ENCODE measurements around the gene HOXD13. TPM values are rescaled to one million over a fixed set of nuclear protein-coding genes. Genes with fewer than 3 reads are reported as not detected.

Gene HOXD13
- total RNA-seq, 2 experiments from 2014 or later = not detected

DNA sequence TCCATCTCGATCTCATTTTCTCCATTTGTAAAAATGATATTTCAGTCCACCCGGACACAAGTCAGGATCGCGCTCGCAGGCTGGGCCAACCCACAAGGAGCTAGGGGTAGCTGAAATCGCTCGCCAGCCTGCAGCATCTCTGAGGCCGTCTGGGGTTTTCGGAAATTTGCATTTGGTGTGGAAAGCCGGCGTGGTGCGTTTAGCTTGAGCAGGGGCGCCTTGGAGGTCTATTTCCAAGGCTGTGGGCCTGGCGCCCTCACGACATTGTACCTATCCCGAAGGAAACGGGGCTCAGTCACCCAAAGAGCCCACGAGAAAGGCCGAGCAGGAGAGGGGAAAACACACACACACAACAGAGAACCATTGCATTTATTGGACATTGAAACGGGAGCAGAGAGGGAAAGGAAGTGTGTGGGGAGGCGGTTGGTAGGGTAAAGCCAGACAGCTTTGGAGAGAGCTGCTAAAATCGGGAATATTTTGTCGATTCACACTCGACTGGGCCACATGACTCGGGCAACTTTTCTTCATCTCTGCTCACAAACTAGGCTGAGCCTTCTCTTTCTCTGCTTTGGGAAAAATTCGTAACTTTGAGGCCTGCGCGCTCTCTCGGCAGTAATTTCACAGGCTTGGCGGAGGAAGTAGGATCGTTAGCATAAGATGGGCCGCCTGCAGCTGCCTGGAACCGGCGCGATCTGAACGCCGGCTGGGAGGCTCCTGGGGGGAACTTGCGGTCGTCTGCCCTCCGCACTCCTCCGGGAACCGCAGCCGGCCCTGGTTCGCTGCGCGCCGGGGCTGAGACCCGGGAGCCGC, 35.9 kb downstream of the HOXD13 start:
- H3K36me3 Mint-ChIP-seq (ENCODE audit: low read depth) = no peaks in the 10 kb centered on the region
- H3K27ac Mint-ChIP-seq = peak overlapping the region; percentile 32
- H3K9me3 Mint-ChIP-seq = no peaks in the 10 kb centered on the region
- peak overlapping the region; percentile 33 for H3K4me3 Mint-ChIP-seq
- intact Hi-C loops (cut with micrococcal nuclease) = loop anchor here (2.0 kb wide), 1 partner anchor 18 kb away; no protein-coding TSS in a partner anchor
- H3K27me3 Mint-ChIP-seq (ENCODE audit: low read depth) = peaks cover 76% of the 10 kb centered on the region
- DNase-seq = no peak
- CTCF ChIA-PET = interaction anchor here (0.6 to 4.4 kb wide), 16 partner anchors 10 to 1020 kb away, joined by 3 to 54 read pairs (median 6); partner anchors contain the start of gene HOXD4
- H3K4me1 Mint-ChIP-seq (ENCODE audit: low read depth) = peaks cover 24% of the 10 kb centered on the region

DNA sequence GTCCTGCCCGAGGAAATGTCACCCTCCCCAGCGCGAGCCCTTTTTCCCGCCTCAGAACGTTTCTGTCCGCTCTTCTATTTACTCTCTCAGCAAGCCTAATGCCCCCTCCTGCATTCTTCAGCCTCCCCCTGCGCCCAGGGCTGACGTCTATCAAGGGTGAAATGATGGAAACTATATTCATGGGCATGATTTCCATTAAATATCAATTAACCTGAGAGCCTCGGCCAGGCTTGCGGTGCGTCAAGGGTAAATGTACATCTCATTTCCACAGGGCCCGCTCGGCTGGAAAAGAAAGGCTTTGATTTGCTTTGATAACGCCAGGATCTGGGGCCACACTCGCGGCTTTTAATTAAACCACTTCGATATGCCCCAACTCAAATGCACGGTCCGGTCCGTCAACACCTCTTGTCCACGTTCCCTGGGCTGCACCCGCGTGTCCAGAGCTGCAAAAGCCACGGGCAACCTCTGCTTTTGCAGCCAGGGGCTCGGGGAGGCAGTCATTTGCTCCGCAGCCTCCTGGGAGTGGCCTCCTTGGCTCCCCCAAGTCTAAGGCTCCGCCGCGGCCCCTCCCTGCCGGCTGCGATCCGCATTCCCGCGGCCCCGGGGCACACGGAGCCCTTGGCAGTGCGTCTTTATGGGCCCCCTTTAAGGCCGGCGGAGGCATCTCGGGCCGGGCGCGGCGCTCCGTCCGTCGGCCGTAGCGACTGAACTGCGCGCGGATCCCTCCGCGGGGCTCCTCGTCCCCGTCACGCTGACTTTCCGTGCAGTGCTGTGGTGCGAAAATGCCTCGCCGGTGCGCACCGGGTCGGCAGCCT, 36.7 kb downstream of the HOXD13 start, which contains the start of gene HOXD8:
TSS of gene HOXD8 (plus strand) at position 724 of the 815 bp plus-strand sequence. CDS start 662 bp downstream, outside the sequence.
- Mint-ChIP-seq H3K27me3 (ENCODE audit: low read depth) (peaks cover 76% of the 10 kb centered on the region), H3K4me3 (peak within 1 kb of the TSS; percentile 52), H3K4me1 (ENCODE audit: low read depth) (peaks cover 18% of the 10 kb centered on the region), H3K36me3 (ENCODE audit: low read depth) (no peaks in the 10 kb centered on the region), H3K27ac (peak within 1 kb of the TSS; percentile 30), H3K9me3 (no peaks in the 10 kb centered on the region)
- DNase-seq = no peak
- intact Hi-C loops (cut with micrococcal nuclease) = loop anchor here (2.0 kb wide), 1 partner anchor 18 kb away; no protein-coding TSS in a partner anchor
- CTCF ChIA-PET = interaction anchor here (1.0 to 4.4 kb wide), 4 partner anchors 33 to 523 kb away, joined by 3 to 54 read pairs (median 27); no protein-coding TSS in a partner anchor

DNA sequence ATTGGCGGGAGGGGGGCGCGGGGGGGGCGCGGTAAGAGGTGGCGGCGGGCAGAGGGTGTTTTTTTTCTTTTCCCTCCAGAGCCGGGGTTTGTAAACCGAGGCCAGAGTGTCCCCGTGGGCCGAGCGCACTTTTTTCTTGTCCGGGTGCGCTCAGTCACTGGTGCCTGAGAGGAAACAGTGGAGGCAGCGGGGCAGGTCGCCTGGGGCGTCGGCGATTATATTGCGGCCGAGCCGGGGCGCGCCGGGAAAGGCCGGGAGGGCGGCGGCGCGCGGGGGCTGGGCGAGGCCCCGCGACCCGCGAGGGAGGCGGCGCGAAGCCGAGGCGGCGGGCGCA, 37.3 kb downstream of the HOXD13 start:
- peak overlapping the region; percentile 33 for H3K4me3 Mint-ChIP-seq
- DNase-seq = no peak
- H3K27ac Mint-ChIP-seq = no peak overlapping the region
- intact Hi-C loops (cut with micrococcal nuclease) = loop anchor here (1.0 to 5.0 kb wide), 4 partner anchors 9 to 685 kb away; no protein-coding TSS in a partner anchor
- no peaks in the 10 kb centered on the region for H3K9me3 Mint-ChIP-seq
- no peaks in the 10 kb centered on the region for H3K36me3 Mint-ChIP-seq (ENCODE audit: low read depth)
- peaks cover 76% of the 10 kb centered on the region for H3K27me3 Mint-ChIP-seq (ENCODE audit: low read depth)
- peaks cover 18% of the 10 kb centered on the region for H3K4me1 Mint-ChIP-seq (ENCODE audit: low read depth)
- CTCF ChIA-PET = interaction anchor here (1.0 to 2.2 kb wide), 4 partner anchors 11 to 522 kb away, joined by 3 to 11 read pairs (median 6); no protein-coding TSS in a partner anchor

DNA sequence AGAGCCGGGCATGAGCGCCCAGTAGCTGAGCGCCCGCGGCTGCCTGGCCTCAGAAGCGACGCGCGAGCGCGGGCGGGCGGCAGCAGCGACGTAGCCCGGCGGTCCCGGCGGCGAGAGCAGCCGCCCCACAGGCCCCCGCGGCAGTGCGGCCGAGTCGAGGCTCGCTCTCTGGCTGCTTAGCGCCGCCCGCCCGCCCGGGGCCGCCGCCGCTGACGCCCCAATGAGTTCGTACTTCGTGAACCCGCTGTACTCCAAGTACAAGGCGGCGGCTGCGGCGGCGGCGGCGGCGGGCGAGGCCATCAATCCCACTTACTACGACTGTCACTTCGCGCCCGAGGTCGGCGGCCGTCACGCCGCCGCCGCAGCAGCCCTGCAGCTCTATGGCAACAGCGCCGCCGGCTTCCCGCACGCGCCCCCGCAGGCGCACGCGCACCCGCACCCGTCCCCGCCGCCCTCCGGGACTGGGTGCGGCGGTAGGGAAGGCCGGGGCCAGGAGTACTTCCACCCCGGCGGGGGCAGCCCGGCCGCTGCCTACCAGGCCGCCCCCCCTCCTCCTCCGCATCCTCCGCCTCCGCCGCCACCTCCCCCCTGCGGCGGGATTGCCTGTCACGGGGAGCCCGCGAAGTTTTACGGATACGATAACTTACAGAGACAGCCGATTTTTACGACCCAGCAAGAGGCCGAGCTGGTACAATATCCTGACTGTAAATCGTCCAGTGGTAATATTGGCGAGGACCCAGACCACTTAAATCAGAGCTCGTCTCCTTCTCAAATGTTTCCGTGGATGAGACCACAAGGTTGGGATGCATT, 37.8 kb downstream of the HOXD13 start:
- intact Hi-C loops (cut with micrococcal nuclease) = loop anchor here (1.0 to 5.0 kb wide), 3 partner anchors 8 to 684 kb away; no protein-coding TSS in a partner anchor
- DNase-seq = peak; percentile 33
- no peaks in the 10 kb centered on the region for H3K36me3 Mint-ChIP-seq (ENCODE audit: low read depth)
- peaks cover 19% of the 10 kb centered on the region for H3K4me1 Mint-ChIP-seq (ENCODE audit: low read depth)
- H3K4me3 Mint-ChIP-seq = peak overlapping the region; percentile 52
- no peaks in the 10 kb centered on the region for H3K9me3 Mint-ChIP-seq
- H3K27ac Mint-ChIP-seq = peak overlapping the region; percentile 18
- H3K27me3 Mint-ChIP-seq (ENCODE audit: low read depth) = peaks cover 76% of the 10 kb centered on the region
- CTCF ChIA-PET = interaction anchor here (0.7 to 2.2 kb wide), 9 partner anchors 10 to 601 kb away, joined by 3 to 11 read pairs (median 3); no protein-coding TSS in a partner anchor

DNA sequence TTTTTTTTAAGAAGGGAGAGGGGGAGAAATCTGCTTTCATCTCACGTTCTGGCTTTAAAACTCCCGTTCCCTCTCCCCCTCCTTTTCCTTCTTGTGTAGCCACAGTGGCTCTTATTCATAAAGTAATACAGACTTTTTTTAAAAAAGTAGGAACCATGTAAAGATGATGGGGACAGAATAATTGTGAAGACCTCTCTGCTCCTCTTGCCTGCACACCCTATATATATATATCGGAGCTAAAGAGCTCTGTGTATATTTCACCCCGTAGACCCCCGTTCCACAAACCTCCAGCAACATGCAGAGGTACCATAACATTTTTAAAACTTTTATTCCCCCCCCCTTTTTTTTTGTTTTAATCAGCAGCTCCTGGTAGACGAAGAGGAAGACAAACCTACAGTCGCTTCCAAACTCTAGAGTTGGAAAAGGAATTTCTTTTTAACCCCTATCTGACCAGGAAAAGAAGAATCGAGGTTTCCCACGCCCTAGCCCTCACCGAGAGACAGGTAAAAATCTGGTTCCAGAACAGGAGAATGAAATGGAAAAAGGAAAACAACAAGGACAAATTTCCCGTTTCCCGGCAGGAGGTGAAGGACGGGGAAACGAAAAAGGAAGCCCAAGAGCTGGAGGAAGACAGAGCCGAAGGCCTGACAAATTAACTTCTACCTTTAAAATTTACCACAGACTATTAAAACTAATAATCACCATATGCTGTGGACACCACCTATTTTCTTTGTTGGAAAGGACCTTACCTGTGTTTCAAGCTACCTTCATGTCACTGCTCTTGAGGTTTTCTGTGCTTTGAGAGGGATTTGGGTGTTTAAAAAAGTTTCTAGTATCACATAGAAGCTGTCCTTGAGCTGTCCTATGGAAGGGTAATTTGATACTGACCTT, 38.7 kb downstream of the HOXD13 start:
- Mint-ChIP-seq H3K4me1 (ENCODE audit: low read depth) (peaks cover 27% of the 10 kb centered on the region), H3K4me3 (peak overlapping the region; percentile 49), H3K9me3 (no peaks in the 10 kb centered on the region), H3K36me3 (ENCODE audit: low read depth) (no peaks in the 10 kb centered on the region), H3K27me3 (ENCODE audit: low read depth) (peaks cover 76% of the 10 kb centered on the region), H3K27ac (peak overlapping the region; percentile 18)
- no peak for DNase-seq
- intact Hi-C loops (cut with micrococcal nuclease) = loop anchor here (1.0 to 5.0 kb wide), 3 partner anchors 7 to 684 kb away; no protein-coding TSS in a partner anchor
- CTCF ChIA-PET = interaction anchor here (0.7 to 2.9 kb wide), 11 partner anchors 9 to 600 kb away, joined by 3 to 11 read pairs (median 5); no protein-coding TSS in a partner anchor

DNA sequence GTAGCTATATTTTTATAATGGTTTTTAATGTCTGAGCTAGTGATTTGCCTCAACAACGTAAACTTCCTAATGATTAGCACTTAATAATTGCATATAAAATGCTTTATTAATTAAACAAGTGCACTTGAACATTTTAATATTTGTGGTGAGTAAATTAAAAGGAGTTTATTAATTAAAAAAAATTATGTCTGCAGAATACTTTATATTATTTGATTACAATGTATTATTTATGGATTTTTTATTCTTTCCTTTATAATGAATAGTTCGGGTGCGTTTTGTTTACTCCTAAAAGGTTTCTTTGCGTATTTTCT, 39.3 kb downstream of the HOXD13 start:
- Mint-ChIP-seq H3K4me3 (peak overlapping the region; percentile 65), H3K27me3 (ENCODE audit: low read depth) (peaks cover 75% of the 10 kb centered on the region), H3K27ac (no peak overlapping the region), H3K36me3 (ENCODE audit: low read depth) (no peaks in the 10 kb centered on the region), H3K4me1 (ENCODE audit: low read depth) (peaks cover 29% of the 10 kb centered on the region), H3K9me3 (no peaks in the 10 kb centered on the region)
- no peak for DNase-seq
- CTCF ChIA-PET = interaction anchor here (0.6 to 2.9 kb wide), 10 partner anchors 9 to 911 kb away, joined by 3 to 11 read pairs (median 5); no protein-coding TSS in a partner anchor
- intact Hi-C loops (cut with micrococcal nuclease) = loop anchor here (2.0 to 5.0 kb wide), 3 partner anchors 27 to 683 kb away; no protein-coding TSS in a partner anchor

DNA sequence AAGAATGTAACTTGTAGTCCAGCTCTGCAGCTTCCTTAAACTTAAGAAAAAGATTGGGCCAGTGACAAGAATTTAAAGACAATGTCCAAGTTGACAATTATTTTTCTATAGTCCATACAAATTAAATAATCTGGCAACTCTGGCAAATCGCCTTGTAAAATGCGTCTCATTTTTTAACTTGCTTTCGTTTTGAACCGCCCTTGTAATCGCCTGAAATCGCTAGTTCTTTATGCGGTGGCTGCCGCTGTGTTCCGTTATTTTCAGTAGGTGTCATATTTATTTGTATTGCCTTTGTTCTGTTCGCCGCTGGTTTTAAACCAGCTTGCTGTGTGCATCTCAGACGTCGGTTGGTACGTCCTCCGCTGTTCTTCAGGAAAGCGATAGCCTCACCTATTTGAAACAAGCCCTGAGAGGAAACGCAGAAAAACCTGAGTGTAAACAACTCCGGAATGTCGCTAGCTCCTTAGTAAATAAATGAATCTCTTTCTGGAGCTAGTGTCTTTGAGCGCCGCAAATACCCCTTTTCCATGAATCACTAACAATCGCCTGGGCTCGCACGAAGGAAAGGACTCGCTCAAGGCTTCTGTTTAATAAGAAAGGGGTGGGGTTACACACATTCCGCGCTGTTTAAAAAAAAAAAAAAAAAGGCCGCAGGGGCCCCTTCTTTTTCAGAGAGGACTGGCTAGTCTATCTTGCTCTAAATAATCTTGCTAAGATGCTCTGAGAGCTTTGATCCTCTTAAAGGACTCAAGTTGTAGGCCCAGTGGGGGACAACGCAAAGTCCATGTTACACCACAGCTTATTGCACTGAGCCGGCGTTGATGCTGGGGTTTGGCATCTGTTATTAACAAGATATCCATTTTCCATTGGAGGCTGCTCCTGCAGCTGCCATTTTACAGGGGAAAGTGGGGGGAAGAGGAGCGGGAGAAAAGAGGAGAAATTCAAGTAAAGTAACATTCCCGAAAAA, 40.0 kb downstream of the HOXD13 start:
- H3K4me1 Mint-ChIP-seq (ENCODE audit: low read depth) = peaks cover 29% of the 10 kb centered on the region
- no peaks in the 10 kb centered on the region for H3K9me3 Mint-ChIP-seq
- peak overlapping the region; percentile 65 for H3K4me3 Mint-ChIP-seq
- H3K36me3 Mint-ChIP-seq (ENCODE audit: low read depth) = no peaks in the 10 kb centered on the region
- CTCF ChIA-PET = interaction anchor here (0.6 to 2.9 kb wide), 12 partner anchors 8 to 1017 kb away, joined by 3 to 11 read pairs (median 3); no protein-coding TSS in a partner anchor
- peak; percentile 23 for DNase-seq
- intact Hi-C loops (cut with micrococcal nuclease) = loop anchor here (2.0 to 5.0 kb wide), 2 partner anchors 26 to 40 kb away; no protein-coding TSS in a partner anchor
- H3K27me3 Mint-ChIP-seq (ENCODE audit: low read depth) = peaks cover 79% of the 10 kb centered on the region
- H3K27ac Mint-ChIP-seq = no peak overlapping the region

DNA sequence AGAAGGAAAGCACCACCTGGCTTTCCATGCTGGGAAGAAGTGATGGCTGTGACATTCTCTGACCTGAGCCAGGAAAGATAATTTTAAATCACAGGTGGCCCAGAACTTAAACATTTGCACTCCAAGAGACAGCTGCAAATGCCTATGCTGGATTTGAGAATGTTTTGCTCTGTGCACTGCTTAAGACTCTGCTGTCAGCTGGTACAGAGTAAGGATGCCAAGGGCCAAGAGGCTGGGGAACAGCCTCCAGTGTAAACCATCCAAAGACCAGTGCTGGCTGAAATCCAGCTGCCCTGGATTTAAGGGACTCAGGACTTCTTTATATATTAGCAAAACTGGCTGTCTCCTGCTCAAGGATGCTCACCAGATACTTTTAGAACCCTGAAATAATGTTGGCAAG, 40.9 kb downstream of the HOXD13 start:
- H3K27me3 Mint-ChIP-seq (ENCODE audit: low read depth) = peaks cover 79% of the 10 kb centered on the region
- CTCF ChIA-PET = interaction anchor here (0.6 to 2.9 kb wide), 3 partner anchors 17 to 322 kb away, joined by 3 to 11 read pairs (median 3); no protein-coding TSS in a partner anchor
- no peak for DNase-seq
- peaks cover 2% of the 10 kb centered on the region for H3K36me3 Mint-ChIP-seq (ENCODE audit: low read depth)
- peaks cover 2% of the 10 kb centered on the region for H3K9me3 Mint-ChIP-seq
- no peak overlapping the region for H3K27ac Mint-ChIP-seq
- peaks cover 27% of the 10 kb centered on the region for H3K4me1 Mint-ChIP-seq (ENCODE audit: low read depth)
- intact Hi-C loops (cut with micrococcal nuclease) = loop anchor here (2.0 to 5.0 kb wide), 2 partner anchors 25 to 39 kb away; no protein-coding TSS in a partner anchor
- no peak overlapping the region for H3K4me3 Mint-ChIP-seq

DNA sequence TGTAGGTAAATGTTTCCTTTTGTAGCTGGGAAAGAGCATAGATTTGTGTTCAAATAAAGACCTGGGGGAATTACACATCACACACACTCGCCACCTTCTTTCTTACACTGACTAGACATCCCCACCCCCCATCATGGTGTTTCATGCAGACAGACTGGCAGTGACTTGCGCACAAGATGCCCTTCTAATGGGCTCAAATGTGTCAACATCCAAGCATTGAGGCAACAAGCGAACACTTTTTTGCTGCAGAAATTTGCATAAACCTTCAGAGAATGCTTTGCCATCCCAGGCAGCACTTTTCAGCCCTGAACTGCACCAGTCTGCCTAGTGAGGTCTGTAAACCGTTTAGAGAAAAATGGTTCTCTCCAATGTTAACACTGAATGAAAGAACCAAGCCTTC, 41.5 kb downstream of the HOXD13 start:
- Mint-ChIP-seq H3K4me3 (no peak overlapping the region), H3K9me3 (peaks cover 5% of the 10 kb centered on the region), H3K36me3 (ENCODE audit: low read depth) (peaks cover 3% of the 10 kb centered on the region), H3K27me3 (ENCODE audit: low read depth) (peaks cover 81% of the 10 kb centered on the region), H3K27ac (no peak overlapping the region), H3K4me1 (ENCODE audit: low read depth) (peaks cover 24% of the 10 kb centered on the region)
- no peak for DNase-seq
- intact Hi-C loops (cut with micrococcal nuclease) = loop anchor here (5.0 kb wide), 1 partner anchor 38 kb away; no protein-coding TSS in a partner anchor
- CTCF ChIA-PET = interaction anchor here (0.6 to 2.9 kb wide), 2 partner anchors 17 to 321 kb away, joined by 3 to 11 read pairs; no protein-coding TSS in a partner anchor
